GM12864 (cell line): ENCODE measurements around the gene STIL.
"Not testable (repeated sequence)": the region's sequence is repeated elsewhere in the genome, so short reads cannot be mapped to it uniquely, and the experiment has no call there.

Experiments
- DNase-seq: peaks from one replicate; pipeline ENCODE4 v3.0.0-alpha.2; 2011; ENCODE audit warnings: low read depth
- H3K4me3 ChIP-seq: 2 replicates; pipeline ENCODE4 v1.5.1; 2011; ENCODE audit warnings: mild to moderate bottlenecking, low read depth, low read length, control low read depth
- CTCF ChIP-seq: IDR thresholded peaks from 2 replicates; pipeline ENCODE4 v1.5.1; 2011; ENCODE audit warnings: low read depth, mild to moderate bottlenecking, moderate library complexity, low read length, control low read depth, inconsistent platforms; ENCODE audit errors: missing control alignments

STIL gene

DNA sequence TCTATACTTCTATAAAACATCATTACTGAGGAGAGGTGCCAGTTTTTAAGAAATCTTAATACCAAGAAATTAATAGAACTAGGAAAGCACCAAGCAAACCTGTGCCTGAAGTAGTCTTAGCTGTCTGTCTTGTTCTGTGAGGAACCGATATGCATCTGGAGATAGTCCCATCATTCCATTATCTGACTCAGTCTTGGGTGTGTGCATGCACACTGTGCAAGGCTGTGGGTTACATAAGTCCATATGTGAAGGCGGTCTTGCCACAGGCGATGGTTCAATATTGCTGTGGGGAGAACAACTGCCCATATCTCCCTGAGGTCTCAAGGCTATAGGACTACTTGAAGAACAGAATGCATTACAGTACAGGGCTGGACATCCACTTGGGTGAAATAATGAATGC lies 33.8 kb downstream of the STIL start:
- no peak for TF ChIP-seq CTCF
- DNase-seq: no peak
- no peak overlapping the region for H3K4me3 ChIP-seq

- DNase-seq: no peak
- H3K4me3 ChIP-seq: no peak overlapping the region
- TF ChIP-seq CTCF: no peak
These were observed 37.1 kb downstream of the STIL start for GRCh38 chr1:47276850-47277249.

- DNase-seq, H3K4me3 ChIP-seq: not testable (repeated sequence)
These were observed 38.1 kb downstream of the STIL start for GRCh38 chr1:47275811-47276210.

DNA sequence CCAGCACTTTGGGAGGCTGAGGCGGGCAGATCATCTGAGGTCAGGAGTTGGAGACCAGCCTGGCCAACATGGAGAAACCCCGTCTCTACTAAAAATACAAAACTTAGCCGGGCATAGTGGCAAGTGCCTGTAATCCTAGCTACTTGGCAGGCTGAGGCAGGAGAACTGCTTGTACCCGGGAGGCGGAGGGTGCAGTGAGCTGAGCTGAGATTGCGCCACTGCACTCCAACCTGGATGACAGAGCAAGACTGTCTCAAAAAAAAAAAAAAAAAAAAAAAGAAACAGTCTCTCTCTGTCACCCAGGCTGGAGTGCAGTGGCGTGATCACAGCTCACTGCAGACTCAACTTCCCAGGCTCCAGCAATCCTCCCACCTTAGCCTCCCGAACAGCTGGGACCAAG lies 48.4 kb downstream of the STIL start:
- DNase-seq, H3K4me3 ChIP-seq: not testable (repeated sequence)

DNA sequence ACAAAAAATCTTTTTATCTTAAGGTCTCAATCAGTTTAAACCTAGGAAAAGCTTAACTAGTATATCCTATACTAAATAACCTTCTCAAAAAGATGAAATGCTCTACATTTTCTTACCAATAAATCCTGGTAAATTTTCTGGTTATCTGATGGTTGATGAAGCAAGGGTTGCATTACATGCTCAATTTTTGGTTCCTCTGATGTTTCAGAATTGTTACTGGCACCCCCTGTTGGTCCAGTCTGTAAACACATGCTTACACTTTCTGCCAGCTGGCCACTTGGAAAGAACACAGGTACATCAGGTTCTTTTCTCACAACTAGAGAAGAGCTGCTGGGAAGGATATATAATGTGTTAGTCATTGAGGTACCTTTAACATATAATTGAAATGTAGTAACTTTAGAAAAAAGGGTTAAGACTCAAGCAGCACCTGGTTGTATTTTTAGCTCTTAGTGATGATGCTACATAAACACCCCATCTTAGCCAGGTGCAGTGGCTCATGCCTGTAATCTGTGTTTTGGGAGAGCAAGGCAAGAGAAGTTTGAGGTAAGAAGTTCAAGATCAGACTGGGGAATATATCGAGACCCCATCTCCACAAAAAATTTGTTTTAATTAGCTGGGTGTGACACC lies 51.0 kb downstream of the STIL start:
- no peak overlapping the region for H3K4me3 ChIP-seq
- DNase-seq: peak; percentile 5
- peak; percentile 63 for TF ChIP-seq CTCF

DNA sequence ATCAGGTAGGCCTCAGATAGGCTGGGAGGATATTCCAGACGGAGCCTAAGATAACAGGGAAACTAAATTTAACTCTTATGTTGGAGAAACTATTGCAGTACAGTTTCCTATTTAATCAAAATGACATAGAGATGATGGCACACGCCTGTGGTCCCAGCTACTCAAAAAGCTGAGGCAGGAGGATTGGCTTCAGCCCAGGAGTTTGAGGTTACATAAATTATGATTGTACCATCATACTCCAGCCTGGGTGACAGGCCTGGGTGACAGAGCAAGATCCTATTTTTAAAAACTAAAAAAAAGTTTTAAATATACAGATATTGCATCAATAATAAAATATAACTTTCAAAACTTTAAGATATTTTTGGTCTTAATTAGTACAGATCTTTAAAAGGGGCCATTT lies 56.7 kb downstream of the STIL start:
- H3K4me3 ChIP-seq: no peak overlapping the region
- TF ChIP-seq CTCF: no peak
- no peak for DNase-seq

DNA sequence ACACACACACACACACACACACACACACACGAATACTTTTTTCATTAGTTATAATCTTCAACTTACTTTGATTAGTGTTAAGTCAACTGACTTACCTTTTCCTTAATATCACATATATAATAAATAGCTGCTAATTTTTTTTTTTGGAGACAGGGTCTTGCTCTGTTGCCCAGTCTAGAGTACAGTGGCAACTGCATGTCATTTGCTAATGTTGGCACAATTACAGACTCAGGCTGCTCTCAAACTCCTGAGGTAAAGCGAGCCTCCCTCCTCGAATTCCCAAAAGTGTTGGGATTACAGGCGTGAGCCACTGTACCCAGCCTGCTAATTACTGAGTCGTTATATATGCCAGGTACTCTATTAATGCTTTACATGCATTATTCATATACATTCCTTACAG lies 61.2 kb downstream of the STIL start:
- DNase-seq: no peak
- H3K4me3 ChIP-seq: no peak overlapping the region
- no peak for TF ChIP-seq CTCF

- no peak overlapping the region for H3K4me3 ChIP-seq
- DNase-seq: no peak
- no peak for TF ChIP-seq CTCF
These were observed 61.6 kb downstream of the STIL start for GRCh38 chr1:47252369-47252768.
